GM15510 (cell line): ENCODE results near the gene NAA16.

Experiments
- POLR2A ChIP-seq: IDR thresholded peaks from 3 replicates; pipeline ENCODE4 v1.6.1; 2011; ENCODE audit warnings: borderline replicate concordance; ENCODE audit not compliant: insufficient read length; ENCODE audit errors: extremely low read depth

NAA16 gene

DNA sequence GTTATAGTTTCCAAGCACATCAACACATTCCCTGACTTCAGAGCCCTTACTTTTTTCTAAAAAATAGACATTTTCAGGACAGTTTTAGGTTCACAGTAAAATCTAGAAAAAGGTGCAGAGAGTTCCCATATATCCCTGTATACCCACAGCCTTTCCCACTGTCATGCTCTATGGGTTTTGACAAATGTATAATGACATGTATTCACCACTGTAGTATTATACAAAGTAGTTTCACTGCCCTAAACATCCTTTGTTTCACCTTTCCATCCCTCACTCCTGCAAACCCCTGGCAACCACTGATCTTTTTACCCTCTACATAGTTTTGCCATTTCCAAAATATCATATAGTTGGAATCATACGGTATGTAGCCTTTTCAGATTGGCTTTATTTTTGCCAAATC, 15.6 kb downstream of the NAA16 start:
- TF ChIP-seq POLR2A: no peak

DNA sequence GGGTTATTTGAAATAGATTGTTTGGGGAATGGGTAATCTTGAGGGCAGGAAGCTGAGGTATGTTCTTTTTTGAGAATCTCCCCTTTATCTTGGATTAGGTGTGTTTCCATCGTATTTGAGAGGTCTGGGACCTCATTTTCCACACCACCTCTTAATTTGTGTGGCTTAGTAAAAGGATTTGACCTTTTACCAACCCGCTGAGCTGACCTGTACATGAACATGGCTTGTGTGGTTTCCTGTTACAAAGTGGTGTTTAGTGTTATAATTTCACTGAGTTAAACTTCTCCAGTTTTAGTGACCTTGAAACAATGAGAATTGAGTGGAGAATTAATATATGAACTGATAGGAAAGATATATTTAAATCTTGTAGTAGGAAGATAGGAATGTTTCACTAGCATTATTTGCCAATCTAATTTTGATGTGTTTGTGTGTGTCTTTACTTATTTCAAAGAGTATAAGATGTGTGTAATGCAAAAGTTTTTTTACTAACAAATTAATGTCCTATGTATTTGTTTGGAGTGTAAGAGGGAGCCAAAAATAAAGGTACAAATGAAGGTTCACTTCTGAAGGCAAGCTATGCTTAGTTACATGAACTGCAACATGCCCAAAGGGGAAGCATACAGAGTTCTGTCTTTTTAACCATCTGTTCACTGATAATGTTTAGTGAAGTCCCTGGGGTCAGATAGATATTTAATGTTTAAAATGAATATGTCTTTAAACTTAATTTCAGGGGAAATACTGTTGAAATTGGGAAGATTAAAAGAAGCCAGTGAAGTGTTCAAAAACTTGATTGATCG, 17.1 kb downstream of the NAA16 start:
- TF ChIP-seq POLR2A: no peak

DNA sequence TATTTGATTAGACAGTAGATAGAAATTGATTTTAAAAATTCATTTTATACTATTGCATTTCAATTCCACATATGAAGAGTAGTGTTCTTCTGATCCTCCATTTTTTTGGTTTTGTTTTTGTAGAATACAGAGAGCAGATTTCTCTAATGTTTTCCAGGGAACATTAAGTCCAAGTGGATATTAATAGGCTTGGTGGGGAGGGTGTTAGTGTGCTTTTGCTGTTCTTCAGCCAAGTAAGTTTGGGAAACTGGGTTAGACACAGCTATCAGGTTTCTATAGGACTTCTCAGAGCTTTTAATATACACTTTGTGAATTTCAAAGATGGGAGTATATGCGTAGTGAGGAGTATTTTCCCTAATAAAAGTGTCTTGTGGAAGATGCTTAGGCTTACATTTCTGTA, 21.8 kb downstream of the NAA16 start:
- TF ChIP-seq POLR2A: no peak

DNA sequence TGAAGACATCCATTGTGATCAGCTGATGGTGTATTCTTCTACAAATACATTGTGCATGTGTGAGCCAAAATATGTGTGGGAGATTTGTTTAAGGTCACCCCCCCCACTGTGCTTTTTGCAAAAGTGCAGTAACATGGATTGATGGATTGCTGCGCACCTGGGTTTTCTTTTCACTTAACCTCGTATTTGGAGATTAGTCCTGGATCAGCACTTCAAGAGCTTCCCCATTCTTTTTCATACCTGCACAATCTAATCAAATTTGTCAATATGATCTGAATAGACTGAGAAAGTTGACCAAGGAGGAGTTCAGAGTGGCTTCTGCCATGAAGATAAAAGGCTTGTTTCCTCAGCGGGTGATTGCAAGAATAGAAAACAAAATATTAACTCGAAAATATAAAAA, 23.7 kb downstream of the NAA16 start:
- TF ChIP-seq POLR2A: no peak

DNA sequence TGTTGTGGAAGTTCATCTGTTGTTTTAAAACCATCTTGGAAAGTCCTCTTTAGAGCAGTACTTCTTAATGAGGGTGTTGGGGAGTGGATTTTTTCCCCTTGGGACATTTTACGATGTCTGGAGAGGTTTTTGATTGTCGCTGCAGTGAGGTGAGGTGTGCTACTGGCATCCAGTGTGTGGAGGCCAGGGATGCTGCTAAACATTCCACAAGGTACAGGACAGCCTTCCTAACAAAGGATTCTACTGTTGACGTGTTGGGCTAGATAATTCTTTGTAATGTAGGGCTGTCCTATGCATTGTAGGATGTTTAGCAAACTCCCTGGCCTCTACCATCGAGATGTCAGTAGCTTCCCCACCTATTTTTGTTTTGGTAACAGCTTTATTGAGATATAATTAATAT, 33.3 kb downstream of the NAA16 start:
- TF ChIP-seq POLR2A: no peak

DNA sequence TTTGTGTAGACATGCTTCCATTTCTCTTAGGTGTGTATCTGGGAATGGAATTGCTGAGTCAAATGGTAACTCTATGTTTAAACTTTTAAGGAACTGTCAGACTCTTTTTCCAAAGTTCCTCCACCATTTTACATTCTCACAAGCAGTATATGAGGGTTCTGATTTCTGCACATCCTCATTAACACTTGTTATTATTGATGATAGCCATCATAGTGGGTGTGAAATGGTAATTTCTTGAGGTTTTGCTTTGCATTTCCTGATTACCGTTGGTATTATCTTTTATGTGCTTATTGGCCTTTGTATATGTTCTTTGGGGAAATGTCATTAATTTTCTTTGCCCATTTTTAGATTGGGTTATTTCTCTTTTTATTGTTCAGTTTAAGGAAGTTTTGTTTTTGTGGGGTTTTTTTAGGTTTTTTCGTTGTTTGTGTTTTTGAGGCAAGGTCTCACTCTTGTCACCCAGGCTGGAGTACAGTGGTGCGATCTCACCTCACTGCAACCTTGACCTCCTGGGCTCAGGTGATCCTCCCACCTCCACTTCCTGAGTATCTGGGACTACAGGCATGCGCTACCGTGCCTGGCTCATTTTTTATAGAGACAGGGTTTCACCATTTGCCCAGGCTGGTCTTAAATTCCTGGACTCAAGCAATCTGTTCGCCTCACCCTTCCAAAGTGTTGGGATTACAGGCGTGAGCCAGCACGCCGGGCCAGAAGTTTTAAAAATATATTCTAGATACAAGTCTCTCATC, 34.3 kb downstream of the NAA16 start:
- no peak for TF ChIP-seq POLR2A

DNA sequence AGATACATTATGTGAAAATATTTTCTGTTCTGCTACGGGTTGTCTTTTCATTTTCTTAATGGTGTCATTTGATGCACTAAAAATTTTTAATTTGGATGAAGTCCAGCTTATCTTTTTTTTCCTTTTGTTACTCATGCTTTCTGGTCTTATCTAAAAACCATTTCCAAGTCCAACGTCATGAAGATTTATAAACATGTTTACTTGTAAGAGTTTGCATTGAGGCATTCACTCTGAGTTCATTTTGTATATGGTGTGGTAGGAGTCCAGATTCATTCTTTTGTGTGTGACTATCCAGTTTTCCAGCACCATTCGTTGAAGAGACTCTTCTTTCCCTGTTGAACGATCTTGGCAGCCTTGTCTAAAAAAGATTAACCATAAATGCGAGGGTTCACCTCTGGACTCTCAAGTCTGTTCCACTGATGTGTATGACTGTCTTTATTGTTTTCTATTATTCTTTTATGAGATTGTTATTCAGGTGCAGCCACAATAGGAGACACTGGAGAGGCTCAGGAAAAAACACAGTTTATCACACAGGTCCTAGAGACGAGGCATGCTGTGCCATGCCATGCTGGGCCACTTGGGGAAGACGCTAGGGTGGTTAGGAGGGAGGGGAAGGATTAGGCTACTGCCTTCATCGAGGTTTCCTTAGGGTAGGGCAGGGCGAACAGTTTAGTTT, 35.0 kb downstream of the NAA16 start:
- no peak for TF ChIP-seq POLR2A

DNA sequence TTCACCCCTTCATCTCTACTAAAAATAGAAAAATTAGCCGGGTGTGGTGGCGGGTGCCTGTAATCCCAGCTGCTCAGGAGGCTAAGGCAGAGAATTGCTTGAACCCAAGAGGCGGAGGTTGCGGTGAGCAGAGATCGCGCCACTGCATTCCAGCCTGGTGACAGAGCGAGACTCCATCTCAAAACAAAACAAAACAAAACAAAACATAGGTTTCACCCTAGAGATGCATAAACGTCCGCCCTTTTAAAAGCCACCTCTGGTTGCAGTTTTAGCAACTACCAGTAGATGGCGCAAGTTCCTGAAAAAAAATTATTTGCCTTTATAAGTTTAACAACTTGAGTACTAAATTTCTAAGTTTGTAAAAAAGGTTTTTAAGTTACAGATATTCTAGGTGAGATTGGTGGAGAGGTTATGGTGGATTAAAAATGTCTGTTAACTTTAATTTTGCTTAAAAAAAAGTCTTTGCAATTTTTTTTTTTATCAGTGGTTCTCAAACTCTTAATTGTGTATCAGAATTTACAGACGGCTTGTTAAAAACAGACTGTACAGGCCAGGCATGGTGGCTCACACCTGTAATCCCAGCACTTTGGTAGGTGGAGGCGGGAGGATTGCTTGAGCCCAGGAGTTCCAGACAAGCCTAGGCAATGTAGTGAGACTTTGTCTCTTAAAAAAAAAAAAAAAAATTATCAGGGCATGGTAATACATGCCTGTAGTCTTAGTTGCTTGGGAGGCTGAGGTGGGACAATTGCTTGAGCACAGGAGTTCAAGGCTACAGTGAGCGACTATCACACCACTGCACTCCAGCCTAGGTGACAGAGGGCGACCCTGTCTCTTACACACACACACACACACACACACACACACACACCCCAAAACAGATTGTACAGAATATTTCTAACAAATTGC, 42.1 kb downstream of the NAA16 start:
- no peak for TF ChIP-seq POLR2A

DNA sequence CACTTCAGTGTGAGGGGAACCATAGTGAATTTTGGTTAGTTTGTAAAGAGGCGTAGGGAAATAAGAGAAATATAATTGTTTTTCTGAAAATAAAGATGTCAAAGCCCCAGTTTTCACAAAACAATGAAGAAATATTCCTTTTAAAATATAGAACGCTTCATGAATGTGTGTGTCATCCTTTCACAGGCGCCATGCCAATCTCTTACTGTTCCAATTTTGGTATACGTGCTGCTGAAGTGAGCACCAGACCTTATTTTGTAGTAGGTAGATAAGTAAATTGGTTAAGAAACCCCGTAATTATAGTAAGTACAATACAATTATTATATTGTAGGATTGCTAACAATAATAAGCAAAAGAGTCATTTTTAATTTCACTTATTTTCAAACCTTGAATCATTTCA, 43.3 kb downstream of the NAA16 start:
- TF ChIP-seq POLR2A: no peak

DNA sequence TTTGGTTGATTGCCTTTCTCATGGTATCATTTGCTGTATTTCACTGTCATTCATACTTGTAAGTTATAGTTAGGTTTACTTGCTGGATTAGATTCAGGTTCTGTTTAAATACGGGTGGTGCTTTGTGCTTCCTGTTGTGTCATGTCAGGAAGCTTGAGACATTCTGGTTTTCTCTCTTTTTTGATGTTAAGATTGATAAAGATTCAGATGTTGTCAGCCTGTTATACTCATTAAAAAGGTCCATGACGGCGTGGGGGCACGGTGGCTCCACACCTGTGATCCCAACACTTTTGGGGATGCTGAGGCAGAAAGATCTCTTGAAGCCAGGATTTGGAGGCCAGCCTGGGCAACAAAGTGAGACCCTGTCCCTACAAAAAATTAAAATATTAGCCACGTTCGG, 45.7 kb downstream of the NAA16 start:
- TF ChIP-seq POLR2A: no peak

DNA sequence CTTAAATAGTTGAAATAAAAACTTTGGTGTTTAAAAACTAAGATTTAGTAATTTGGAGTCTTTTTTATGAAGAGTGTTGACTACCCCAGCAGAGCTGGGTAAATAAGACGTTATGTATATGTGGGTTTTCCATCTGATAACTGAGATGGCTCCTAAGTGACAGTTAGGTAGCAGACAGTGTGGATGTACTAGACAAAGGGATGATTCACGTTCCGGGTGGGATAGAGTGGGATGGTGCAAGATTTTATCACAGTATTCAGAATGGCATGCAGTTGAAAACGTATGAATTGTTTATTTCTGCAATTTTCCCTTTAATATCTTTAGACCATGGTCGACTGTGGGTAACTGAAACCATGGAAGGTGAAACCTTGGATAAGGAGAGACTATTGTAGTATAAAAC, 50.4 kb downstream of the NAA16 start:
- no peak for TF ChIP-seq POLR2A

DNA sequence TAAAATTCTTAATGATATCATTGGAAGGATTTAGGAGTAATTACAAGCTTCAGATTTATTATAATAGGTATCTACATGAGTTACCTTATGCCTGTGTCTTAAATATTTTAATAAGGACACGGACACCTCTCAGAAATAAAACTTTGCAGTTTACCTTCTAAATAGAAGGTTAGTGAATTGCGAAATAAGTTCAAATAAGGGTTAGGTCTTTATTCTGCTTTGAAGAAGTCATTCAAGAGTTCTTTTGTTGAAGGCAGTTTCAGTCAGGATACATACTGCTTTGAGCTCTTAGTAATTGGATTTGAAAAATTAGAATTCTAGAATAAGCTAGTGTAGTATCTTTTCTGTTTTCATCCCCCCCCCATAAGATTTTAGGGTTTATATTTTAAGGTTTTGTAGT, 53.0 kb downstream of the NAA16 start:
- TF ChIP-seq POLR2A: no peak

DNA sequence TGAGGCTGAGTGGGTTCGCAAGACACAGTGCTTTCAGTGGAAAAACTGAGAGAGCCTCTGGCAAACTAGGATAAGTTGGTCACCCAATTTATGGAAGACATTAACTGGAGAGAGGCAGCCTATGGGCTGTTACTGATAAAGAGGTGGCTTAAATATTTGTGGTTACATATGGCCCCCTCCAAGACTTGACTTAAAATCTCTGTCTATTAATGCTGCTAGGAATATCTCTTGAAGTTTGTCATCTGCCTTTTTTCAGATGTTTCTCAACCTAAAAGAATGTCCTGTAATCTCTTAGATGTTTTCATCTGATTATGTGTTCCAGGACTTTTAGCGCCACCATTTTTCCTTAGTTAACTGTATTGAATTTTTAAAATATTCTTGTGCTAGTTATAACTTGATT, 54.6 kb downstream of the NAA16 start:
- no peak for TF ChIP-seq POLR2A

DNA sequence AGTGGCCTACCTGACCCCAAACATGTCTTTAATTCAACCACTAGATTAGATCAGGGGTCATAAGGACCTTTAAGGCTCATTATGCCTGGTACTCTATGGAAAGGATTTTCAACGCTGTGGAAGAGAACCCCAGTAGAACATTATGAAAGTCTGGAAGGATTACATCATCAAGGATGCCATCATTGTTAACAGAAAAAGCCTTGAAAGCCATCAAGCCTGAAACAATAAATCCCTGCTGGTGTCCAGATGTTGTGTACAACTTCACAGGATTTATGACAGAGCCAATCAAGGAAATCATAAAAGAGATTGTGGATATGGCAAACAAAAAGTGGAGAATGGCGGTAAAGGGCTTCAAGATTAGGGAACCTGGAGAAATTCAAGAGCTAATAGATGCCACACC, 59.7 kb downstream of the NAA16 start:
- no peak for TF ChIP-seq POLR2A
